H9 (cell line): ENCODE results near the gene AFF1. TPM values are rescaled to one million over a fixed set of nuclear protein-coding genes. Genes with fewer than 3 reads are reported as not detected.

Experiments
- DNase-seq: peaks from one replicate; pipeline ENCODE4 v3.0.0-alpha.2; 2017
- H2AFZ ChIP-seq: one replicate; pipeline ENCODE4 v1.6.1; 2013; ENCODE audit warnings: mild to moderate bottlenecking, low read length, control low read depth, moderate library complexity
- H2AK5ac ChIP-seq: 2 replicates; pipeline ENCODE4 v1.6.1; 2013; ENCODE audit warnings: low read length, control low read depth, mixed read lengths; ENCODE audit not compliant: insufficient read length
- H2BK120ac ChIP-seq: one replicate; pipeline ENCODE4 v1.6.1; 2013; ENCODE audit warnings: low read depth, mild to moderate bottlenecking, low read length, control low read depth, inconsistent platforms; ENCODE audit not compliant: poor library complexity, severe bottlenecking
- H2BK12ac ChIP-seq: 2 replicates; pipeline ENCODE4 v1.6.1; 2013; ENCODE audit warnings: low read length, control low read depth, mixed read lengths, low read depth; ENCODE audit not compliant: insufficient read length
- H2BK15ac ChIP-seq: 2 replicates; pipeline ENCODE4 v1.6.1; 2013; ENCODE audit warnings: low read depth, low read length, control low read depth
- H2BK20ac ChIP-seq: one replicate; pipeline ENCODE4 v1.6.1; 2013; ENCODE audit warnings: low read depth, mild to moderate bottlenecking, low read length, control low read depth, inconsistent platforms; ENCODE audit not compliant: poor library complexity, severe bottlenecking
- H2BK5ac ChIP-seq: 2 replicates; pipeline ENCODE4 v1.6.1; 2013; ENCODE audit warnings: low read length, control low read depth, mixed read lengths; ENCODE audit not compliant: insufficient read length
- H3K14ac ChIP-seq: 2 replicates; pipeline ENCODE4 v1.6.1; 2013; ENCODE audit warnings: low read length, control low read depth; ENCODE audit not compliant: insufficient read depth
- H3K18ac ChIP-seq: 2 replicates; pipeline ENCODE4 v1.6.1; 2013; ENCODE audit warnings: low read depth, mild to moderate bottlenecking, mixed read lengths, low read length, control low read depth; ENCODE audit not compliant: insufficient read length
- H3K23ac ChIP-seq: 2 replicates; pipeline ENCODE4 v1.6.1; 2013; ENCODE audit warnings: low read length, control low read depth, mixed read lengths, low read depth; ENCODE audit not compliant: insufficient read length
- H3K23me2 ChIP-seq: 2 replicates; pipeline ENCODE4 v1.6.1; 2013; ENCODE audit warnings: low read depth, mild to moderate bottlenecking, mixed read lengths, low read length, control low read depth; ENCODE audit not compliant: insufficient read length, poor library complexity, severe bottlenecking
- H3K27ac ChIP-seq: 2 replicates; pipeline ENCODE4 v1.5.1; 2013; ENCODE audit warnings: low read length, control low read depth, mixed read lengths, low read depth; ENCODE audit not compliant: insufficient read length
- H3K27me3 ChIP-seq: 2 replicates; pipeline ENCODE4 v1.6.1; 2013; ENCODE audit warnings: low read length, control low read depth, inconsistent platforms; ENCODE audit not compliant: insufficient read depth
- H3K4ac ChIP-seq: 2 replicates; pipeline ENCODE4 v1.6.1; 2013; ENCODE audit warnings: low read depth, mild to moderate bottlenecking, control low read depth, inconsistent platforms, low read length, moderate library complexity
- H3K4me1 ChIP-seq: 2 replicates; pipeline ENCODE4 v1.6.1; 2013; ENCODE audit warnings: low read length, control low read depth, inconsistent platforms; ENCODE audit not compliant: insufficient read depth
- H3K4me2 ChIP-seq: 2 replicates; pipeline ENCODE4 v1.6.1; 2013; ENCODE audit warnings: low read length, control low read depth, mixed read lengths; ENCODE audit not compliant: insufficient read length, insufficient read depth
- H3K56ac ChIP-seq: 2 replicates; pipeline ENCODE4 v1.6.1; 2013; ENCODE audit warnings: low read depth, mild to moderate bottlenecking, mixed read lengths, low read length, control low read depth; ENCODE audit not compliant: insufficient read length
- H3K79me1 ChIP-seq: 2 replicates; pipeline ENCODE4 v1.6.1; 2013; ENCODE audit warnings: low read depth, mild to moderate bottlenecking, moderate library complexity, low read length, control low read depth, inconsistent platforms; ENCODE audit not compliant: insufficient read depth, poor library complexity, severe bottlenecking
- H3K79me2 ChIP-seq: 2 replicates; pipeline ENCODE4 v1.6.1; 2013; ENCODE audit warnings: low read length, control low read depth, inconsistent platforms; ENCODE audit not compliant: insufficient read depth
- H3K9ac ChIP-seq: 2 replicates; pipeline ENCODE4 v1.6.1; 2013; ENCODE audit warnings: low read length, control low read depth, mixed read lengths; ENCODE audit not compliant: insufficient read length; ENCODE audit errors: extremely low read depth
- H3K9me3 ChIP-seq: one replicate; pipeline ENCODE4 v1.6.1; 2013; ENCODE audit warnings: low read depth, low read length, inconsistent platforms; ENCODE audit not compliant: control insufficient read depth
- H3T11ph ChIP-seq: one replicate; pipeline ENCODE4 v1.6.1; 2013; ENCODE audit warnings: mild to moderate bottlenecking, low read length, control low read depth, inconsistent platforms
- H4K20me1 ChIP-seq: one replicate; pipeline ENCODE4 v1.6.1; 2013; ENCODE audit not compliant: control insufficient read depth, insufficient read length, insufficient read depth
- H4K5ac ChIP-seq: 2 replicates; pipeline ENCODE4 v1.6.1; 2013; ENCODE audit warnings: low read depth, mild to moderate bottlenecking, mixed read lengths, low read length, control low read depth; ENCODE audit not compliant: insufficient read length
- H4K8ac ChIP-seq: replicated peaks from 2 replicates; pipeline ENCODE4 v1.6.1; 2013; ENCODE audit warnings: low read length, control low read depth, mixed read lengths, low read depth; ENCODE audit not compliant: insufficient read length
- H4K91ac ChIP-seq: 2 replicates; pipeline ENCODE4 v1.6.1; 2013; ENCODE audit warnings: low read depth, mild to moderate bottlenecking, moderate library complexity, mixed read lengths, low read length, control low read depth; ENCODE audit not compliant: insufficient read length
- H3K27ac Mint-ChIP-seq, 3 experiments: 2 replicates in 2 of 3; 3 replicates in 1 of 3; pipeline ENCODE4 v1.8.0; 2020 to 2021; ENCODE audit warnings: mixed read lengths in 3 of 3, mild to moderate bottlenecking in 1 of 3, moderate library complexity in 1 of 3
- H3K27me3 Mint-ChIP-seq: 2 replicates; pipeline ENCODE4 v1.8.0; 2021; ENCODE audit warnings: low read depth, mild to moderate bottlenecking, moderate library complexity, mixed read lengths
- H3K36me3 Mint-ChIP-seq, 3 experiments: 2 replicates in 2 of 3; 3 replicates in 1 of 3; pipeline ENCODE4 v1.8.0; 2020 to 2021; ENCODE audit warnings: low read depth in 3 of 3, mixed read lengths in 3 of 3; ENCODE audit not compliant: insufficient read depth in 1 of 3
- H3K4me1 Mint-ChIP-seq, 2 experiments: 2 replicates each; pipeline ENCODE4 v1.8.0; 2020; ENCODE audit warnings: mixed read lengths in 2 of 2
- H3K4me3 Mint-ChIP-seq, 2 experiments: 2 replicates in 1 of 2; 3 replicates in 1 of 2; pipeline ENCODE4 v1.8.0; 2020 to 2021; ENCODE audit warnings: mild to moderate bottlenecking in 2 of 2, mixed read lengths in 2 of 2, moderate library complexity in 1 of 2
- H3K9me3 Mint-ChIP-seq, 2 experiments: 2 replicates in 1 of 2; 3 replicates in 1 of 2; pipeline ENCODE4 v1.8.0; 2020; ENCODE audit warnings: mild to moderate bottlenecking in 2 of 2, mixed read lengths in 2 of 2, moderate library complexity in 1 of 2
- CTCF ChIP-seq: fragments of 200-600 bp; sonication (generic); conservative IDR thresholded peaks from 3 replicates; pipeline ENCODE4 v1.8.0; 2021; ENCODE audit warnings: antibody characterized with exemption, mild to moderate bottlenecking
- WGBS: extraction: QIAGEN DNeasy Blood & Tissue Kit; methylation state at CpG from one replicate; pipeline ENCODE4 v1.1.7; 2013; ENCODE audit warnings: missing lambda C conversion rate, low lambda C conversion rate, mixed read lengths; ENCODE audit not compliant: insufficient read length; ENCODE audit errors: extremely low coverage; 5-methylcytosine and 5-hydroxymethylcytosine counted together
- total RNA-seq: library from RNA; stranded (reverse); gene quantifications from 2 replicates; pipeline ENCODE4 v1.2.1, GENCODE V29; 2021

AFF1 gene
- total RNA-seq, 1 experiment from 2014 or later = 74.5 TPM

DNA sequence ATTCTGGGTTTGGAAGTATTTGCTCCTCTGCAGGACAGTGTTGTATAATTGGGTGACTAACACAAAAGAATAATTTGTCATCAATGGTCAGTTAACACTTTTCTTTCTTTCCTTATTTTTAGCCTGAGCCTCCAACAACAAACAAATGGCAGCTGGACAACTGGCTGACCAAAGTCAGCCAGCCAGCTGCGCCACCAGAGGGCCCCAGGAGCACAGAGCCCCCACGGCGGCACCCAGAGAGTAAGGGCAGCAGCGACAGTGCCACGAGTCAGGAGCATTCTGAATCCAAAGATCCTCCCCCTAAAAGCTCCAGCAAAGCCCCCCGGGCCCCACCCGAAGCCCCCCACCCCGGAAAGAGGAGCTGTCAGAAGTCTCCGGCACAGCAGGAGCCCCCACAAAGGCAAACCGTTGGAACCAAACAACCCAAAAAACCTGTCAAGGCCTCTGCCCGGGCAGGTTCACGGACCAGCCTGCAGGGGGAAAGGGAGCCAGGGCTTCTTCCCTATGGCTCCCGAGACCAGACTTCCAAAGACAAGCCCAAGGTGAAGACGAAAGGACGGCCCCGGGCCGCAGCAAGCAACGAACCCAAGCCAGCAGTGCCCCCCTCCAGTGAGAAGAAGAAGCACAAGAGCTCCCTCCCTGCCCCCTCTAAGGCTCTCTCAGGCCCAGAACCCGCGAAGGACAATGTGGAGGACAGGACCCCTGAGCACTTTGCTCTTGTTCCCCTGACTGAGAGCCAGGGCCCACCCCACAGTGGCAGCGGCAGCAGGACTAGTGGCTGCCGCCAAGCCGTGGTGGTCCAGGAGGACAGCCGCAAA is 179.6 kb downstream of the AFF1 start:
- TF ChIP-seq CTCF = peak; percentile 72
- H4K5ac ChIP-seq = no peak overlapping the region
- no peak overlapping the region for H2BK5ac ChIP-seq
- Mint-ChIP-seq H3K27me3 (no peaks in the 10 kb centered on the region; the same call in 1 of the 2 replicates), H3K36me3 (peaks cover 25 to 65% (median 45%) of the 10 kb centered on the region in 3 experiments), H3K4me1 (peaks cover 22% of the 10 kb centered on the region in 2 experiments), H3K4me3 (no peak overlapping the region), H3K9me3 (no peaks in the 10 kb centered on the region), H3K27ac (peak overlapping the region in 2 of 3 experiments; percentile 51 to 81; a peak in 2 of 7 replicates)
- H3K79me1 ChIP-seq = no peaks in the 10 kb centered on the region
- H3T11ph ChIP-seq = no peak overlapping the region
- H3K9me3 ChIP-seq = no peaks in the 10 kb centered on the region
- H3K4me1 ChIP-seq = no peaks in the 10 kb centered on the region
- H3K4me2 ChIP-seq = no peak overlapping the region
- H2AK5ac ChIP-seq = no peak overlapping the region
- H2BK15ac ChIP-seq = no peak overlapping the region
- H3K18ac ChIP-seq = peak overlapping the region; percentile 42
- H2BK120ac ChIP-seq = no peak overlapping the region
- H3K27ac ChIP-seq = no peak overlapping the region
- no peaks in the 10 kb centered on the region; the same call in 1 of the 2 replicates for H3K79me2 ChIP-seq
- no peak overlapping the region for H2BK12ac ChIP-seq
- no peak overlapping the region; the same call in 1 of the 2 replicates for H3K14ac ChIP-seq
- H2AFZ ChIP-seq = no peak overlapping the region
- H3K56ac ChIP-seq = no peak overlapping the region
- no peak overlapping the region for H3K9ac ChIP-seq
- WGBS = no CpG with 5 or more reads among the region's 24 CpGs
- H3K27me3 ChIP-seq = no peaks in the 10 kb centered on the region
- no peak overlapping the region for H2BK20ac ChIP-seq
- H3K4ac ChIP-seq = no peak overlapping the region
- H4K91ac ChIP-seq = no peak overlapping the region
- H4K20me1 ChIP-seq = no peaks in the 10 kb centered on the region
- peak; percentile 77 for DNase-seq
- no peak overlapping the region for H3K23ac ChIP-seq
- no peaks in the 10 kb centered on the region for H3K23me2 ChIP-seq
- no peak overlapping the region for H4K8ac ChIP-seq
